Naive thymus-derived CD4-positive, alpha-beta T cell (primary cell): Measurements from ENCODE around the gene FRG2C. TPM values are rescaled to one million over a fixed set of nuclear protein-coding genes. Genes with fewer than 3 reads are reported as not detected.
A peak's percentile ranks its signal among the peaks of the same experiment; 100 is the strongest.
"Not testable (repeated sequence)": the region's sequence is repeated elsewhere in the genome, so short reads cannot be mapped to it uniquely, and the experiment has no call there.

Experiments
- ATAC-seq: fragments of 150-1000 bp; cut with Tn5 transposase; 2 replicates; pipeline ENCODE4 v1.10.0; 2021; ENCODE audit warnings: mild to moderate bottlenecking, moderate library complexity
- CTCF ChIA-PET: fragments of 350-600 bp; sonication (Branson Sonifier 250); formaldehyde crosslinking; loops from one replicate; lab custom pipeline; 2021; ENCODE audit warnings: antibody characterized with exemption; lab: Charles Lee
- POLR2A ChIA-PET: fragments of 350-600 bp; sonication (Branson Sonifier 250); formaldehyde crosslinking; loops from one replicate; lab custom pipeline; 2021; ENCODE audit warnings: antibody characterized with exemption, inconsistent platforms; lab: Charles Lee
- DNase-seq, 9 donors: peaks; one replicate each; pipeline versions ENCODE4 v3.0.0 to v3.0.0-alpha.2; 2020 to 2022; ENCODE audit warnings: mixed read lengths in 1 of 9
- H3K27ac ChIP-seq: one replicate; pipeline ENCODE4 v1.7.0; 2013; ENCODE audit warnings: mild to moderate bottlenecking, low read depth, low read length, moderate library complexity
- H3K27me3 ChIP-seq, 2 donors: one replicate each; pipeline ENCODE4 v1.7.0; 2013; ENCODE audit warnings: low read length in 2 of 2, mild to moderate bottlenecking in 2 of 2, moderate library complexity in 2 of 2; ENCODE audit not compliant: control insufficient read depth in 2 of 2, insufficient read depth in 2 of 2
- H3K36me3 ChIP-seq, 3 experiments: 1 replicate in 2 of 3; 2 replicates in 1 of 3; pipeline ENCODE4 v1.7.0; 2013; ENCODE audit warnings: low read length in 3 of 3, mild to moderate bottlenecking in 3 of 3, moderate library complexity in 1 of 3; ENCODE audit not compliant: insufficient read depth in 3 of 3, control insufficient read depth in 2 of 3
- H3K4me1 ChIP-seq, 2 donors: one replicate each; pipeline ENCODE4 v1.7.0; 2013; ENCODE audit warnings: low read length in 2 of 2, mild to moderate bottlenecking in 2 of 2, moderate library complexity in 1 of 2; ENCODE audit not compliant: control insufficient read depth in 2 of 2, insufficient read depth in 2 of 2
- H3K4me3 ChIP-seq: 2 replicates; pipeline ENCODE4 v1.7.0; 2013; ENCODE audit warnings: mild to moderate bottlenecking, low read length
- H3K9me3 ChIP-seq, 3 experiments: 1 replicate in 2 of 3; 2 replicates in 1 of 3; pipeline ENCODE4 v1.7.0; 2013; ENCODE audit warnings: low read length in 3 of 3; ENCODE audit not compliant: control insufficient read depth in 2 of 3
- H3K27ac Mint-ChIP-seq, 9 donors: one replicate each; pipeline ENCODE4 v1.8.0; 2020 to 2022; ENCODE audit warnings: mixed read lengths in 9 of 9, mild to moderate bottlenecking in 8 of 9, moderate library complexity in 5 of 9, inconsistent platforms in 2 of 9
- H3K27me3 Mint-ChIP-seq, 5 donors: one replicate each; pipeline ENCODE4 v1.8.0; 2021 to 2022; ENCODE audit warnings: mixed read lengths in 5 of 5, mild to moderate bottlenecking in 1 of 5
- H3K36me3 Mint-ChIP-seq, 5 donors: one replicate each; pipeline ENCODE4 v1.8.0; 2020 to 2022; ENCODE audit warnings: mixed read lengths in 5 of 5, mild to moderate bottlenecking in 3 of 5, inconsistent platforms in 1 of 5
- H3K4me1 Mint-ChIP-seq, 7 donors: one replicate each; pipeline ENCODE4 v1.8.0; 2020 to 2022; ENCODE audit warnings: mixed read lengths in 7 of 7, mild to moderate bottlenecking in 3 of 7, inconsistent platforms in 1 of 7
- H3K4me3 Mint-ChIP-seq, 10 donors: one replicate each; pipeline ENCODE4 v1.8.0; 2020 to 2022; ENCODE audit warnings: mild to moderate bottlenecking in 10 of 10, mixed read lengths in 10 of 10, moderate library complexity in 6 of 10, inconsistent platforms in 2 of 10
- H3K9me3 Mint-ChIP-seq, 11 donors: one replicate each; pipeline ENCODE4 v1.8.0; 2020 to 2022; ENCODE audit warnings: mixed read lengths in 11 of 11, mild to moderate bottlenecking in 4 of 11, inconsistent platforms in 1 of 11, moderate library complexity in 1 of 11
- intact Hi-C, 2 donors: fragments of 100-400 bp; cut with micrococcal nuclease; formaldehyde crosslinking; loops; one replicate each; pipeline ENCODE4 v1.15.1; 2023
- polyA plus RNA-seq, 2 donors: library from polyadenylated mRNA; unstranded; fragments of 300-500 nt; fragmentation: Illumina TruSeq; gene quantifications; one replicate each; pipeline ENCODE4 v1.2.3, GENCODE V29; 2021
- total RNA-seq, 6 experiments: library from RNA in 5 of 6; stranded (reverse) in 5 of 6; gene quantifications; 1 replicate in 5 of 6; 2 replicates in 1 of 6; pipeline ENCODE4 v1.2.3 and lab custom pipeline; 2021 to 2026

FRG2C gene
- total and polyA plus RNA-seq, 7 experiments from 2014 or later: not detected

DNA sequence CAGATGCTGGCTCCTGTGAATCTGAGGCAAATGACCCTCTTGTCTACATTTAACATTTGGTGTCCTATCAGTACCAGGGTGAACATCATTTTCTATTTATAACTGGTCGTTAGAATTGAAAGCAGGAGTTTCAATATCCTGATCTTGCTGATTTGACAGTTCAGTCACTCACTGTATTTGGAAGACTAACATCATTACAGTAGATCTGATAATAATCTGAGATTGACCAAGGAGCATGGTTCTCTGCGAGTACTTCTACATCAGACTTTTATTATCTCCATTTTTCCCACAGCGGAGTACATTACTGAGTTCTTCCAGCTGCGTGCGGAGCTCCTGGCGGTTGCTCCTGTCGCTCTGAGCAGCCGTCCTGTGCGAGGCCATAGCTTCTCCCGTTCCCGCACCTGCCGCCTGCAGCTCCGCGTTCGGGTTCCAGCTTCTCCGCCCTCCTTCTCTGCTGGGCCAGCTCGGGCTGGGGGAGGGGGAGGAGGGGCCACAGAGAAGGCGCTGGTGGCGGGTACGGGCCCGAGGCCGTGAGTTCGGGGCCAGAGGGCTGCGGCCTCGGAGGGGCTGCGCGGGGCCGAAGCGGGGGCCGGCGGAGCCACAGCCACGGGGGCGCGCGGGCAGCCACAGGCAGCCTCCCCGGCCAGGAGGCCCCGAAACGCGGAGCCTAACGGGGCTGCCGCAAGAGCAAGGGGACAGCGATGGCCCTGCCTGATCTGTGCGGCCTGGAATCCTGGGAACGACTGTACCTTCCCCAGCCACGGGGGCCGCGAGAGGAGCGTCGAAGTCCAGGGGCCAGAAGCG lies 8.8 kb upstream of the FRG2C start:
- H3K9me3 ChIP-seq, H3K4me1 ChIP-seq, H3K36me3 Mint-ChIP-seq, CTCF ChIA-PET, H3K4me1 Mint-ChIP-seq, H3K27ac Mint-ChIP-seq, POLR2A ChIA-PET, H3K27me3 ChIP-seq, intact Hi-C loops, H3K27ac ChIP-seq, ATAC-seq, H3K4me3 ChIP-seq, H3K36me3 ChIP-seq, DNase-seq, H3K4me3 Mint-ChIP-seq: not testable (repeated sequence)
- Mint-ChIP-seq H3K9me3 (peaks cover 0 to 14% (median 5%) of the 10 kb centered on the region in 11 donors), H3K27me3 (peaks cover 20 to 31% (median 26%) of the 10 kb centered on the region in 5 donors)

DNA sequence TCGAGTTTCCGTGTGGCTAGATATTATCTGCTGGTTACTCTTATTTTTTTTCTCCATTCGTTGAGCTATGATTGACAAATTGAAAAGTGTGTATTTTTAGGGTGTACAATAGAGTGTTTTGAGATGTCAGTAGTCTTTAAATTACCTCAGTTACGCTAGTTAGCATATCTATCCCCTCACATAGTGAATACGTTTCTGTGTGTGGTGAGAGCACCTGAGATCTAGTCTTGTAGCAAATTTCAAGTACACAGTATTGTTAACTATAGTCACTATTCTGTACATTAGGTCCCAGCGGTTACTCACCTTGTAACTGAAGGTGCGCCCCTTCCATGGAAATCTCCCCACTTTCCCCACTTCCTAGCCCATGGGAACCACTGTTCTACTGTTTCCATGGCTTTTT lies 8.2 kb upstream of the FRG2C start:
- H3K4me3 ChIP-seq, ATAC-seq, H3K36me3 Mint-ChIP-seq, H3K9me3 ChIP-seq, POLR2A ChIA-PET, H3K27ac ChIP-seq, intact Hi-C loops, CTCF ChIA-PET, H3K4me3 Mint-ChIP-seq, H3K4me1 Mint-ChIP-seq, H3K27me3 ChIP-seq, H3K4me1 ChIP-seq, H3K36me3 ChIP-seq, H3K27ac Mint-ChIP-seq, DNase-seq: not testable (repeated sequence)
- Mint-ChIP-seq H3K27me3 (peaks cover 26 to 35% (median 32%) of the 10 kb centered on the region in 5 donors), H3K9me3 (peaks cover 0 to 19% (median 5%) of the 10 kb centered on the region in 11 donors)

DNA sequence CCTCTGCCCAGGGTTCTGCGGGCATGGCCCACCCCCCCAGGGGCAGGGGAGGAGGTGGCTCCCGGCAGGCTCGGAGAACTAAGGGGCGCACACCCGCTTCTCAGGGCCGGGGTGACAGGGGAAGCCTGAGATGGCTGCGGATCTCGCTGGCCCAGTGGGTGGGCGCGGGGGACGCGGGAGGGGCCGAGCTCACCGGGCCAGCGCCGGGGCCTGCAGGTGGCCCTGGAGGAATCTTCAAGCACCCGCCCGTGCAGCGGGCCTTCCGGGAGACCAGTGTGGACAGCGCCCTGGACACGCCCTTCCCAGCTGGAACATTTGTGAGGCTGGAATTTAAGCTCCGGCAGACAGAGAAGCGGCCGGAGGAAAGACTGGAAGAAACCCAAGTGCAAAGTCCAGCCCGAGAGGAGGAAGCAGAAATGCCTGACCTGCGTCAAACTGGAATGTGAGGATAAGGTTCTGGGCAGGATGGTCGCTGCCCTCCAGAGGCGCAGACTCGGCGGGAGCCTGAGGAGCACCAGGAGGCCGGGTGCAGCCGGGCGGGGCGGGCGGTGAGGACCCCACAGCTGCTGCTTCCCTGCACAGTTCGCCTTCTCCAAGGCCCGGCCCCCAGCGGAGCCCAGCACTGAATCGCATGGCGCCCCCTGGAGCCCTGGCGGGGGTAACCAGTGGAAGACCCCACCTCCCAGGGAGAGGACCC lies 5.6 kb upstream of the FRG2C start:
- CTCF ChIA-PET, POLR2A ChIA-PET, H3K27me3 ChIP-seq, H3K9me3 ChIP-seq, intact Hi-C loops, H3K4me1 ChIP-seq, DNase-seq, H3K36me3 ChIP-seq, ATAC-seq, H3K27ac ChIP-seq, H3K36me3 Mint-ChIP-seq, H3K4me3 ChIP-seq, H3K4me1 Mint-ChIP-seq: not testable (repeated sequence)
- Mint-ChIP-seq H3K9me3 (peaks cover 0 to 22% (median 5%) of the 10 kb centered on the region in 11 donors), H3K4me3 (peak overlapping the region in 4 of 10 donors; percentile 25 to 66 (median 36)), H3K27me3 (peaks cover 29 to 43% (median 35%) of the 10 kb centered on the region in 5 donors), H3K27ac (peak overlapping the region in 1 of 9 donors; percentile 55)

DNA sequence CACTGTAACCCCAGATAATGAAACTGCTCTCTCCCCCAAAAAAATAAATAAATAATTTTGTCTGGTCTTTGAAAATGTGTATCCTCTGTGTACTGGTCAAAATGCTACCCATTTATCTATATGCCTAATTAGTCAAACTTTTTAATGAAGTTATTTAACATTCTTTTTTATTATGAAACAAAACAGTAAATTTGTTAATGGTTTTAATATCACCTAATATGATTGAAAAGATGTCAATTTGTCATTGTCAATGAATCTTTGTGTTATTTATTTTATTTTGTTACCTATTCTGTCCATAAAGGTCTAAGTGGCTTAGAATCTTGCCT lies 5.1 kb upstream of the FRG2C start:
- ATAC-seq, H3K27ac ChIP-seq, H3K9me3 ChIP-seq, DNase-seq, H3K36me3 Mint-ChIP-seq, H3K36me3 ChIP-seq, intact Hi-C loops, H3K27ac Mint-ChIP-seq, H3K4me3 Mint-ChIP-seq, H3K4me1 ChIP-seq, H3K4me3 ChIP-seq, H3K4me1 Mint-ChIP-seq, POLR2A ChIA-PET, H3K27me3 ChIP-seq, CTCF ChIA-PET: not testable (repeated sequence)
- Mint-ChIP-seq H3K27me3 (peaks cover 31 to 43% (median 35%) of the 10 kb centered on the region in 5 donors), H3K9me3 (peaks cover 0 to 26% (median 9%) of the 10 kb centered on the region in 11 donors)

DNA sequence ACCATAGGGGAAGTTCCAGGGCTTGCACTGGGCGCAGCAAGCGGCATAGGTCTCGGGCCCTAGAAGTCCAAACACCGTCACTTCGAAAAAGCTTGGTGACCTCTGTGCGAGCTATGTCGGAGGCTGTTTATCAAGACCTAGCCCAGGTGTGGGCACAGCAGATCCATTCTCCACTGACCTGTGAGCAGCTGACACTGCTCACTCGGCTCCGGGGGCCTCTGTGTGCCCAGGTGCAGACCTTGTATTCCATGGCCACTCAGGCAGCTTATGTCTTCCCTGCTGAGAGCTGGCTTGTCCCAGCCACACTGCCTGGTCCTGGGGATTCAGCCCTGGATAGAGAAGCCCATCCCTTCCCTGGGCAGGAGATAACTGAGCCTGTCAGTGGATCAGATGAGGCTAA lies 1.5 kb downstream of the FRG2C start:
- POLR2A ChIA-PET, H3K27ac ChIP-seq, intact Hi-C loops, CTCF ChIA-PET, H3K27me3 ChIP-seq, H3K4me3 ChIP-seq, H3K4me1 ChIP-seq, H3K27ac Mint-ChIP-seq, H3K36me3 ChIP-seq, DNase-seq, H3K4me3 Mint-ChIP-seq, ATAC-seq, H3K9me3 ChIP-seq: not testable (repeated sequence)
- Mint-ChIP-seq H3K27me3 (peaks cover 21 to 49% (median 46%) of the 10 kb centered on the region in 5 donors), H3K36me3 (peaks cover 4 to 12% (median 10%) of the 10 kb centered on the region in 5 donors), H3K9me3 (peaks cover 10 to 62% (median 18%) of the 10 kb centered on the region in 11 donors), H3K4me1 (peaks cover 0 to 16% (median 3%) of the 10 kb centered on the region in 7 donors)

DNA sequence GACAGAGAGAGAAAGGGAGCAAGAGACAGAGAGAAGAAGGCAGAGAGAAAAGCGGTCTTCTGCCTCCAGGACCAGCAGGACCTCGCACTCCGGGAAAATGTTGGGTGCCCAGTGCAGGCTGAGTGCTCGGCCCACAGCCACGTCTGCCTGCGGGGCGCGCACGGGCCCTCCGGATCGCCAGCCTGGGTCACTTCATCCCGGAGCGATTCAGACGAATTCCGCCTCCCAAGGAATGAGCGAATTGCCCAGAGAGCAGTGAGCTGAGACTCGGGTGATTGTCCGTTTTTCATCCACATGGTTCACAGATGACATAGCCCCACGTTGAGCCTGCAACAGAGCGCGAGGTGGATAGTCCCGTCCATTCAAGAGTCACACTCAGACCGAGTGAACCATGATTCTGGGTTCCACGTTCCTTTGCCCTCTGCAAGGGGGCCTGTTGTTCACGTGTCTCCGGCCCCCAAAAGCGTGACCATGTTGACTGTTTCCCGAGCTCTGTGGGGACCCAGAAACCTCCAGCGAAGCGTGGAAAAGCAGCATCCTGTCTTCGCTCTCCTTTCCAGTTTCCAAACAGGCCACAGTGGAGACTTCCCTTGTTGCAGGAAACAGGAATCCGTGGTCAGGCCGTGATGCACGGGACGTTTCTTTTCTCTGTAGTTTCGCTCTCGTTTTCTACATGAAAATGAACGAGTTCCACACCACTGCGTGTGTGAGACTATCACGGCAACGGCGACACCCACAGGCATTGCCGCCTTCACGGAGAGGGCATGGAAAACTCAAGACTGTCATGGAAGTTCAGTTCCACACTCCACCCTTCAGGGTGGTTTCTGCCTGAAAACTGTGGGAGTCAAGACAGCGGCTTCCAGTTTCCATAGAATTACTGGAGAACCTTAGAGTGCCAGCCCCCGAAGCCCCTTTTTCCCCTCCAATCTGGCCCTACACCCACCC lies 3.9 kb downstream of the FRG2C start:
- POLR2A ChIA-PET, H3K27me3 ChIP-seq, H3K27ac Mint-ChIP-seq, ATAC-seq, H3K4me1 ChIP-seq, intact Hi-C loops, H3K9me3 ChIP-seq, DNase-seq, H3K36me3 ChIP-seq, CTCF ChIA-PET, H3K27ac ChIP-seq, H3K4me3 ChIP-seq: not testable (repeated sequence)
- Mint-ChIP-seq H3K9me3 (peaks cover 14 to 78% (median 28%) of the 10 kb centered on the region in 11 donors), H3K4me1 (peaks cover 0 to 29% (median 9%) of the 10 kb centered on the region in 7 donors), H3K27me3 (peaks cover 41 to 63% (median 52%) of the 10 kb centered on the region in 5 donors), H3K36me3 (peaks cover 4 to 18% (median 15%) of the 10 kb centered on the region in 5 donors), H3K4me3 (peak overlapping the region in 8 of 10 donors; percentile 13 to 55 (median 44))
